Brain microvascular endothelial cell (primary cell): ENCODE results near the gene SCD5.

Source experiments
- DNase-seq: peaks from one replicate; pipeline ENCODE4 v3.0.0-alpha.2; 2020
- H3K27ac ChIP-seq: fragments of 250-450 bp; sonication (Bioruptor Pico); 2 replicates; pipeline ENCODE4 v1.5.1; 2020; ENCODE audit warnings: mild to moderate bottlenecking, moderate library complexity
- H3K27me3 ChIP-seq: fragments of 250-450 bp; sonication (Bioruptor Pico); replicated peaks from 2 replicates; pipeline ENCODE4 v1.5.1; 2020; ENCODE audit warnings: mild to moderate bottlenecking
- H3K36me3 ChIP-seq: fragments of 250-450 bp; sonication (Bioruptor Pico); replicated peaks from 2 replicates; pipeline ENCODE4 v1.5.1; 2020; ENCODE audit warnings: mild to moderate bottlenecking
- H3K4me3 ChIP-seq: 2 replicates; pipeline ENCODE4 v1.5.1; 2011; ENCODE audit warnings: low read depth, mild to moderate bottlenecking, control low read depth, low read length, moderate library complexity
- CTCF ChIP-seq: IDR thresholded peaks from 2 replicates; pipeline ENCODE4 v1.5.1; 2011; ENCODE audit warnings: low read depth, mild to moderate bottlenecking, moderate library complexity, low read length, control low read depth, inconsistent platforms; ENCODE audit errors: missing control alignments
- in situ Hi-C: cut with HindIII; loops from 2 replicates; pipeline ENCODE4 v1.10.0; 2017; ENCODE audit warnings: low sequenced_read_pairs, low pct_ligation_motif_present

The SCD5 gene

GRCh38 chr4:82715731-82716617 is 82.6 kb downstream of the SCD5 start:
- Histone ChIP-seq H3K27ac (peak overlapping the region; percentile 7), H3K4me3 (no peak overlapping the region), H3K36me3 (no peaks in the 10 kb centered on the region), H3K27me3 (no peaks in the 10 kb centered on the region)
- in situ Hi-C loops, result no loop called here
- no peak for TF ChIP-seq CTCF
- DNase-seq, result peak; percentile 35

- H3K36me3 ChIP-seq, result no peaks in the 10 kb centered on the region
- TF ChIP-seq CTCF, result no peak
- H3K27ac ChIP-seq, result no peak overlapping the region
- DNase-seq, result peak; percentile 47
- H3K27me3 ChIP-seq, result no peaks in the 10 kb centered on the region
- in situ Hi-C loops, result no loop called here
- H3K4me3 ChIP-seq, result no peak overlapping the region
Observed at GRCh38 chr4:82713856-82714255, 84.7 kb downstream of the SCD5 start.

- H3K4me3 ChIP-seq, result no peak overlapping the region
- H3K36me3 ChIP-seq, result no peaks in the 10 kb centered on the region
- in situ Hi-C loops, result no loop called here
- TF ChIP-seq CTCF, result no peak
- H3K27ac ChIP-seq, result no peak overlapping the region
- no peaks in the 10 kb centered on the region for H3K27me3 ChIP-seq
- no peak for DNase-seq
Observed at GRCh38 chr4:82712561-82712960, 86.0 kb downstream of the SCD5 start.

- in situ Hi-C loops, result no loop called here
- Histone ChIP-seq H3K36me3 (no peaks in the 10 kb centered on the region), H3K27ac (no peak overlapping the region), H3K27me3 (no peaks in the 10 kb centered on the region), H3K4me3 (no peak overlapping the region)
- no peak for TF ChIP-seq CTCF
- no peak for DNase-seq
Observed at GRCh38 chr4:82711158-82711785, 87.3 kb downstream of the SCD5 start.

- no peak for DNase-seq
- no peak for TF ChIP-seq CTCF
- Histone ChIP-seq H3K27ac (no peak overlapping the region), H3K36me3 (no peaks in the 10 kb centered on the region), H3K4me3 (no peak overlapping the region), H3K27me3 (no peaks in the 10 kb centered on the region)
- in situ Hi-C loops, result no loop called here
Observed at GRCh38 chr4:82710197-82710929, 88.2 kb downstream of the SCD5 start.
